Hepatocyte (in vitro differentiated cells): ENCODE data around the gene PPP1R3G.

ENCODE experiments used
- EZH2 ChIP-seq: fragments of 200-600 bp; sonication (generic); IDR thresholded peaks from 2 replicates; pipeline ENCODE4 v1.6.1; 2016; ENCODE audit warnings: antibody characterized with exemption, mild to moderate bottlenecking, borderline replicate concordance
- TF ChIP-seq, protein P1 (sequence below): fragments of 200-600 bp; sonication (generic); IDR thresholded peaks from 2 replicates; pipeline ENCODE4 v1.5.1; 2016; ENCODE audit warnings: antibody characterized with exemption, mild to moderate bottlenecking; ENCODE audit not compliant: poor library complexity

GRCh38 chr6:5061152-5061551 is 24.0 kb upstream of the PPP1R3G start:
- no peak for TF ChIP-seq EZH2
- TF ChIP-seq, protein P1, sequence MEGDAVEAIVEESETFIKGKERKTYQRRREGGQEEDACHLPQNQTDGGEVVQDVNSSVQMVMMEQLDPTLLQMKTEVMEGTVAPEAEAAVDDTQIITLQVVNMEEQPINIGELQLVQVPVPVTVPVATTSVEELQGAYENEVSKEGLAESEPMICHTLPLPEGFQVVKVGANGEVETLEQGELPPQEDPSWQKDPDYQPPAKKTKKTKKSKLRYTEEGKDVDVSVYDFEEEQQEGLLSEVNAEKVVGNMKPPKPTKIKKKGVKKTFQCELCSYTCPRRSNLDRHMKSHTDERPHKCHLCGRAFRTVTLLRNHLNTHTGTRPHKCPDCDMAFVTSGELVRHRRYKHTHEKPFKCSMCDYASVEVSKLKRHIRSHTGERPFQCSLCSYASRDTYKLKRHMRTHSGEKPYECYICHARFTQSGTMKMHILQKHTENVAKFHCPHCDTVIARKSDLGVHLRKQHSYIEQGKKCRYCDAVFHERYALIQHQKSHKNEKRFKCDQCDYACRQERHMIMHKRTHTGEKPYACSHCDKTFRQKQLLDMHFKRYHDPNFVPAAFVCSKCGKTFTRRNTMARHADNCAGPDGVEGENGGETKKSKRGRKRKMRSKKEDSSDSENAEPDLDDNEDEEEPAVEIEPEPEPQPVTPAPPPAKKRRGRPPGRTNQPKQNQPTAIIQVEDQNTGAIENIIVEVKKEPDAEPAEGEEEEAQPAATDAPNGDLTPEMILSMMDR: no peak
